Astrocyte (in vitro differentiated cells and primary cell): ENCODE results near the gene RPUSD3.

Experiments used
- CTCF ChIP-seq: IDR thresholded peaks from 2 replicates; pipeline ENCODE4 v1.5.1; 2011; ENCODE audit warnings: low read depth, mild to moderate bottlenecking, inconsistent platforms, low read length, moderate library complexity; ENCODE audit not compliant: insufficient read depth
- EZH2 ChIP-seq: IDR thresholded peaks from 2 replicates; pipeline ENCODE4 v1.6.1; 2012; ENCODE audit warnings: mild to moderate bottlenecking, low read length, inconsistent platforms; ENCODE audit not compliant: insufficient read depth

GRCh38 chr3:9888540-9888939 is 44.7 kb upstream of the RPUSD3 start:
- TF ChIP-seq CTCF (no peak), EZH2 (no peak)
